Measurements from ENCODE around the gene RASGRP4. TPM values are rescaled to one million over a fixed set of nuclear protein-coding genes. Genes with fewer than 3 reads are reported as not detected.
"Not testable (repeated sequence)": the region's sequence is repeated elsewhere in the genome, so short reads cannot be mapped to it uniquely, and the experiment has no call there.

RASGRP4 gene
- not detected in 2 replicates for total RNA-seq

GRCh38 chr19:38425810-38426466 is at the start of gene RASGRP4:
Gene RASGRP4, minus strand, starts transcription at chr19:38426219. Its CDS starts 128 bp downstream, at chr19:38426091.
- no peak for DNase-seq (ENCODE audit: low read depth)
- H3K4me3 ChIP-seq (ENCODE audit: low read depth, low read length) = no peak within 1 kb of the TSS
- no peak for TF ChIP-seq CTCF (IDR thresholded peaks at IDR 0.05; ENCODE audit: insufficient read depth, low read depth, low read length)

- no peak for TF ChIP-seq CTCF (IDR thresholded peaks at IDR 0.05; ENCODE audit: insufficient read depth, low read depth, low read length)
- H3K4me3 ChIP-seq (ENCODE audit: low read depth, low read length) = no peak overlapping the region
- DNase-seq (ENCODE audit: low read depth) = no peak
Observed at GRCh38 chr19:38475176-38475575, 49.2 kb upstream of the RASGRP4 start.

GRCh38 chr19:38473201-38473600 is 47.2 kb upstream of the RASGRP4 start:
- no peak overlapping the region for H3K4me3 ChIP-seq (ENCODE audit: low read depth, low read length)
- TF ChIP-seq CTCF (IDR thresholded peaks at IDR 0.05; ENCODE audit: insufficient read depth, low read depth, low read length) = no peak
- no peak for DNase-seq (ENCODE audit: low read depth)

- not testable (repeated sequence) for DNase-seq (ENCODE audit: low read depth); H3K4me3 ChIP-seq (ENCODE audit: low read depth, low read length)
Observed at GRCh38 chr19:38472725-38473124, 46.7 kb upstream of the RASGRP4 start.

GRCh38 chr19:38470788-38471480 is 44.9 kb upstream of the RASGRP4 start:
- DNase-seq (ENCODE audit: low read depth) = no peak
- TF ChIP-seq CTCF (IDR thresholded peaks at IDR 0.05; ENCODE audit: insufficient read depth, low read depth, low read length) = no peak
- no peak overlapping the region for H3K4me3 ChIP-seq (ENCODE audit: low read depth, low read length)

- TF ChIP-seq CTCF (IDR thresholded peaks at IDR 0.05; ENCODE audit: insufficient read depth, low read depth, low read length) = no peak
- H3K4me3 ChIP-seq (ENCODE audit: low read depth, low read length) = no peak overlapping the region
- no peak for DNase-seq (ENCODE audit: low read depth)
Observed at GRCh38 chr19:38469151-38469550, 43.1 kb upstream of the RASGRP4 start.

GRCh38 chr19:38467541-38468525 is 41.8 kb upstream of the RASGRP4 start:
- no peak overlapping the region for H3K4me3 ChIP-seq (ENCODE audit: low read depth, low read length)
- DNase-seq (ENCODE audit: low read depth) = no peak
- TF ChIP-seq CTCF (IDR thresholded peaks at IDR 0.05; ENCODE audit: insufficient read depth, low read depth, low read length) = no peak

Data from fibroblast of villous mesenchyme (primary cell).